ENCODE data around the gene ALDH4A1.

- TF ChIP-seq CTCF (IDR thresholded peaks at IDR 0.05): no peak
- TF ChIP-seq POLR2A (IDR thresholded peaks at IDR 0.05): no peak
- TF ChIP-seq POLR2AphosphoS5 (IDR thresholded peaks at IDR 0.05): no peak
Observed at GRCh38 chr1:18856435-18856834, 45.9 kb downstream of the ALDH4A1 start.

All from gastroesophageal sphincter (tissue), 3 donors.